HG02759 (cell line): ENCODE measurements around the gene PRR15L.
"Not testable (repeated sequence)": the region's sequence is repeated elsewhere in the genome, so short reads cannot be mapped to it uniquely, and the experiment has no call there.

Experiments used
- ATAC-seq: cut with Tn5 transposase; IDR thresholded peaks from one replicate; pipeline ENCODE4 v1.9.1; 2021; ENCODE audit warnings: mild to moderate bottlenecking, moderate library complexity; ENCODE audit not compliant: unreplicated experiment

Gene PRR15L

GRCh38 chr17:47941246-47942095, 16.2 kb downstream of the PRR15L start, which contains the start of gene PNPO:
TSS of gene PNPO (plus strand) at chr17:47941571. CDS start at chr17:47941676, 105 bp downstream.
- ATAC-seq = peak; percentile 93

DNA sequence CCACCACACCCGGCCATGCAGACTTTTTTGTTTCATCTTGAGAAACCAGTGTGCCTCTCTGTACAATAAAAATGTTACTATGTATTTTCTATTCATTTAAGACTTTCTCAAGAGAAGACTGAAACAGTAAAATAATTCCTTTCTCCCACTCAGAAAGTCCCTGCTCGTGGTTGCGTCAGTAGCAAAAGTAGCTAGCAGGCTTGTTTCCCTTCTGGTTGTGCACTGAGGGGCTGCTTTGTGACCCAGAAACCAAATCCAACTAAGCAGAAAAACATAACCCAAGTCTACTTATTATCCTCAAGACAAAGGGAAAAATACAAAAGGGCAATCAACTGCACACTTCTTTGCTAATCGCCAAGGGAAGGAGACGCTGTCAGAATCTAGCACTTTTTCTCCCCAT, 19.7 kb downstream of the PRR15L start:
- ATAC-seq = no peak

GRCh38 chr17:47935961-47936360, 21.7 kb downstream of the PRR15L start:
- no peak for ATAC-seq

GRCh38 chr17:47935468-47935867, 22.2 kb downstream of the PRR15L start:
- ATAC-seq = not testable (repeated sequence)

- no peak for ATAC-seq
Observed at GRCh38 chr17:47934856-47935255, 22.8 kb downstream of the PRR15L start.

- ATAC-seq = no peak
Observed at GRCh38 chr17:47931848-47932247, 25.8 kb downstream of the PRR15L start.

GRCh38 chr17:47929218-47930000, 28.3 kb downstream of the PRR15L start:
- ATAC-seq = no peak

- no peak for ATAC-seq
Observed at GRCh38 chr17:47928415-47928814, 29.3 kb downstream of the PRR15L start.

GRCh38 chr17:47927821-47928400, 29.8 kb downstream of the PRR15L start:
- ATAC-seq = no peak

DNA sequence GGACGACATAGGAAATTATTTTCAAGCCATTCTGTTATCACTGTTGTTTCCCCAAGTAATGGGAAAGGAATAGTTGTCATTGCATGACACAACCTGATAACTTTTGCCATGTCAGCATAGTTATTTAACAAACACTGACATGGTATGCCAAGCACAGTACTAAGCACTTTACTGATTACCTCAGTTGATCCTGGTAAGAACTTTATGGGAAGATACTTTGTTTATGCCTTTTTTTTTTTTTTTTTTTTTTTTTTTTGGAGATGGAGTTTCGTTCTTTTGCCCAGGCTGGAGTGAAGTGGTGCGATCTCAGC, 32.0 kb downstream of the PRR15L start:
- no peak for ATAC-seq

DNA sequence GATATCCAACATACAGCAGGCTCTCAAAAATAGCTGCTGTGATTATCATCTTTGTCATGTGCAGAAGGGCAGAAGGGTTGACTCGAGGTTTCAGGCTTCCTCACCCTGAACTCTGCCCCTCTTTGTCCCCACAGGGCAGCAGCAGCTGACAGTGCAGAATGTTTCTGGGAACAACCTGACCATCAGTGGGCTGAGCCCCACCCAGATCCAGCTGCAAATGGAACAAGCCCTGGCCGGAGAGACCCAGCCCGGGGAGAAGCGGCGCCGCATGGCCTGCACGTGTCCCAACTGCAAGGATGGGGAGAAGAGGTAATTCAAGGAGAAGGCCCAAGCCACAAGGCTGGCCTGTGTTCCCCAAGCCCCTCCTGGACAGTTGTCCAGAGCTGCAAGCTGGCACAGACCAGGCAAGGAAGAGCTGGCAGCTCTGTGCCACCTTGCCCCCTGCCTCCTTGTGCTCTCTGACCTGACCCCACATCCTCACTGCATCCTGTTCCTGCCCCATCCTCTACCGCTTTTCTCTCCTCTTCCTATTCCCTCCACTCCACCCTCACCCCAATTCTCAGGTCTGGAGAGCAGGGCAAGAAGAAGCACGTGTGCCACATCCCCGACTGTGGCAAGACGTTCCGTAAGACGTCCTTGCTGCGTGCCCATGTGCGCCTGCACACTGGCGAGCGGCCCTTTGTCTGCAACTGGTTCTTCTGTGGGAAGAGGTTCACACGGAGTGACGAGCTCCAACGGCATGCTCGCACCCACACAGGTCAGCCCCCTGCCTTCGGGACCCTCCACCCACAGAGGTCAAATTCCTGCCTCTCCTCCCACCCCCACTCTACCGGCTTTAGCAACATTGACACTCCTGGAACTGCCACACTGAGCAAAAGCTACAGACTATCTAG, 32.7 kb downstream of the PRR15L start:
- no peak for ATAC-seq

- not testable (repeated sequence) for ATAC-seq
Observed at GRCh38 chr17:47919889-47920288, 37.8 kb downstream of the PRR15L start.

DNA sequence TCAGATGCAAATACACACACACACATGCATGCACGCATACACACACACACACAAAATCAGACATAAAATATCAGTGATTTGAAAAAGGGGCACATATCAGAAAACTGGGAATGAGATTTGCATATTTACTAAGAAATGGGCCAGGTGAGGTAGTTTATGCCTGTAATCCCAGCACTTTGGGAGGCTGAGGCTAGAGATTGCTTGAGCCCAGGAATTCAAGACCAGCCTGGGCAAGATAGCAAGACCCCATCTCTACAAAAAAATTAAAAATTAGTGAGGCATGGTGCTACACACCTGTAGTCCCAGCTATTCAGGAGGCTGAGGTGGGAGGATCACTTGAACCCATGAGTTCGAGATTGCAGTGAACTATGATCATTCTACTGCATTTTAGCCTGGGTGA, 38.7 kb downstream of the PRR15L start:
- ATAC-seq = no peak

DNA sequence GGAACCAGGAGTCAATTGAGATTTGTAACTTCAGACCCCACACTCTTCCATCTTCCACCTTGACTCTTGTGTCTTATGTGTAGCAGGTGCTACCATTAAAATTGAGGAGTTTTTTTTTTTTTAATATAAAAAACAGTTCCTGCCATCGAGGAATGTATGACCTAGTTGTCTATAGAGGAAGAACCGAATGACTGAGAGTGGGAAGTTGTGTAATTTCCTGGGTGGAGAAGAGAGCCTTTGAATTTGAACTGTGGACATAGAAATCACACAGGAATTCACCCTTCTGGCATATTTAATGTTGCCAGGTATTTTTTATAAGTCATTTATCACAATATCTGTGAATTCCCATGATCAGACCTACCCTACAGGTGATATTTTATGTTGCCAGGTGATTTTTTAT, 39.7 kb downstream of the PRR15L start:
- ATAC-seq = no peak

- ATAC-seq = no peak
Observed at GRCh38 chr17:47917581-47917980, 40.1 kb downstream of the PRR15L start.

DNA sequence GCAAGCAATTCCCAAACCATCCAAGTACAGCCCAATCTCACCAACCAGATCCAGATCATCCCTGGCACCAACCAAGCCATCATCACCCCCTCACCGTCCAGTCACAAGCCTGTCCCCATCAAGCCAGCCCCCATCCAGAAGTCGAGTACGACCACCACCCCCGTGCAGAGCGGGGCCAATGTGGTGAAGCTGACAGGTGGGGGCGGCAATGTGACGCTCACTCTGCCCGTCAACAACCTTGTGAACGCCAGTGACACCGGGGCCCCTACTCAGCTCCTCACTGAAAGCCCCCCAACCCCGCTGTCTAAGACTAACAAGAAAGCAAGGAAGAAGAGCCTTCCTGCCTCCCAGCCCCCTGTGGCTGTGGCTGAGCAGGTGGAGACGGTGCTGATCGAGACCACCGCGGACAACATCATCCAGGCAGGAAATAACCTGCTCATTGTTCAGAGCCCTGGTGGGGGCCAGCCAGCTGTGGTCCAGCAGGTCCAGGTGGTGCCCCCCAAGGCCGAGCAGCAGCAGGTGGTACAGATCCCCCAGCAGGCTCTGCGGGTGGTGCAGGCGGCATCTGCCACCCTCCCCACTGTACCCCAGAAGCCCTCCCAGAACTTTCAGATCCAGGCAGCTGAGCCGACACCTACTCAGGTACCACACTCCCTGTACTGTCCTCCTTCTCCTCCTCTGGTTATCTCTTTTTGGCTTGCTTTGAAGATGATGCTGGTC, 41.0 kb downstream of the PRR15L start:
- ATAC-seq = no peak

- ATAC-seq = no peak
Observed at GRCh38 chr17:47915776-47916398, 41.8 kb downstream of the PRR15L start.

- ATAC-seq = no peak
Observed at GRCh38 chr17:47914306-47914948, 43.3 kb downstream of the PRR15L start.

- no peak for ATAC-seq
Observed at GRCh38 chr17:47913050-47913449, 44.6 kb downstream of the PRR15L start.
